ENCODE results near the gene DPP8.

DNA sequence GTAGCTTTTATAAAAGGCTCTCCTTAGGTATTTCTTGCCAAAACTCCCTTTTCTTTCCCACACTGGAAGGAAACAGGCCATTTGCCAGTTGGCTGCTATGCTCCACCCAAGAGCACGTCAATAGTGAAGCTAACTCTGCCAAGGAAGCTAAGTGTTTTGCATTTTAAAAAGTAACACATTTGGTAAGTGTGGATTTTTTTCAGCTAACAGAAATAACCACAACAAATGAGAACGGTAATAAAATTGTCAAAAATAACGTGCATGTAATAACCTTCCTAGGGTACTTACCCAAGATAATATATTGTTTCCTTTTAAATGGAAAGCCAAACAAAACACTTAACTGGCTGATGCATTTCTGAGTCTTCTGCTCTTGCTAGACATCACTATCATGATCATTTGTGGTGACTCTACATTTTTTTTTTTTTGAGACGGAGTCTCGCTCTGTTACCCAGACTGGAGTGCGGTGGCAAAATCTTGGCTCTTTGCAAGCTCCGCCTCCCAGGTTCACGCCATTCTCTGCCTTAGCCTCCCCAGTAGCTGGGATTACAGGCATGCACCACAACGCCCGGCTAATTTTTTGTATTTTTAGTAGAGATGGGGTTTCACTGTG lies 4.6 kb downstream of the DPP8 start:
- TF ChIP-seq, protein P1, sequence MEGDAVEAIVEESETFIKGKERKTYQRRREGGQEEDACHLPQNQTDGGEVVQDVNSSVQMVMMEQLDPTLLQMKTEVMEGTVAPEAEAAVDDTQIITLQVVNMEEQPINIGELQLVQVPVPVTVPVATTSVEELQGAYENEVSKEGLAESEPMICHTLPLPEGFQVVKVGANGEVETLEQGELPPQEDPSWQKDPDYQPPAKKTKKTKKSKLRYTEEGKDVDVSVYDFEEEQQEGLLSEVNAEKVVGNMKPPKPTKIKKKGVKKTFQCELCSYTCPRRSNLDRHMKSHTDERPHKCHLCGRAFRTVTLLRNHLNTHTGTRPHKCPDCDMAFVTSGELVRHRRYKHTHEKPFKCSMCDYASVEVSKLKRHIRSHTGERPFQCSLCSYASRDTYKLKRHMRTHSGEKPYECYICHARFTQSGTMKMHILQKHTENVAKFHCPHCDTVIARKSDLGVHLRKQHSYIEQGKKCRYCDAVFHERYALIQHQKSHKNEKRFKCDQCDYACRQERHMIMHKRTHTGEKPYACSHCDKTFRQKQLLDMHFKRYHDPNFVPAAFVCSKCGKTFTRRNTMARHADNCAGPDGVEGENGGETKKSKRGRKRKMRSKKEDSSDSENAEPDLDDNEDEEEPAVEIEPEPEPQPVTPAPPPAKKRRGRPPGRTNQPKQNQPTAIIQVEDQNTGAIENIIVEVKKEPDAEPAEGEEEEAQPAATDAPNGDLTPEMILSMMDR (IDR thresholded peaks at IDR 0.05): no peak
- TF ChIP-seq EZH2phosphoT487 (IDR thresholded peaks at IDR 0.05) (no peak), EZH2 (IDR thresholded peaks at IDR 0.05) (no peak)

All from neural progenitor cell (in vitro differentiated cells).